Ishikawa (cell line): Measurements from ENCODE around the gene CBR3.
A peak's percentile ranks its signal among the peaks of the same experiment; 100 is the strongest.

Source experiments
- CEBPB ChIP-seq: IDR thresholded peaks from 2 replicates; pipeline ENCODE4 v1.6.1; 2012
- CREB1 ChIP-seq: IDR thresholded peaks from 2 replicates; pipeline ENCODE4 v1.6.1; 2012; ENCODE audit warnings: low read depth
- EGR1 ChIP-seq: IDR thresholded peaks from 2 replicates; pipeline ENCODE4 v1.6.1; 2012
- EP300 ChIP-seq: IDR thresholded peaks from 2 replicates; pipeline ENCODE4 v1.6.1; 2012; ENCODE audit warnings: borderline replicate concordance
- FOXM1 ChIP-seq: IDR thresholded peaks from 2 replicates; pipeline ENCODE4 v1.6.1; 2012; ENCODE audit warnings: low read depth, borderline replicate concordance
- MAX ChIP-seq: IDR thresholded peaks from 2 replicates; pipeline ENCODE4 v1.6.1; 2012
- NFIC ChIP-seq: IDR thresholded peaks from 2 replicates; pipeline ENCODE4 v1.6.1; 2012
- RAD21 ChIP-seq: IDR thresholded peaks from 2 replicates; pipeline ENCODE4 v1.6.1; 2012; ENCODE audit warnings: low read depth
- REST ChIP-seq: IDR thresholded peaks from 2 replicates; pipeline ENCODE4 v1.6.1; 2012; ENCODE audit warnings: low read depth, mild to moderate bottlenecking
- TAF1 ChIP-seq: IDR thresholded peaks from 2 replicates; pipeline ENCODE4 v1.6.1; 2012; ENCODE audit warnings: low read depth, mild to moderate bottlenecking
- TCF12 ChIP-seq: IDR thresholded peaks from 2 replicates; pipeline ENCODE4 v1.6.1; 2012; ENCODE audit warnings: low read depth
- TEAD4 ChIP-seq: IDR thresholded peaks from 2 replicates; pipeline ENCODE4 v1.6.1; 2012
- USF1 ChIP-seq: IDR thresholded peaks from 2 replicates; pipeline ENCODE4 v1.6.1; 2012
- YY1 ChIP-seq: IDR thresholded peaks from 2 replicates; pipeline ENCODE4 v1.6.1; 2012; ENCODE audit warnings: low read depth
- ZBTB7A ChIP-seq: IDR thresholded peaks from 2 replicates; pipeline ENCODE4 v1.6.1; 2012; ENCODE audit warnings: low read depth

CBR3 gene

GRCh38 chr21:36141513-36141925, 6.6 kb downstream of the CBR3 start:
- TF ChIP-seq TCF12 (peak; percentile 41; the same call in 1 of the 2 replicates), MAX (peak; percentile 56), RAD21 (peak; percentile 92), USF1 (no peak), CREB1 (0 out of 2 replicates have a peak, but pooled peaks have one; percentile 51), ZBTB7A (no peak), EGR1 (no peak)

GRCh38 chr21:36145259-36145658, 10.4 kb downstream of the CBR3 start:
- TF ChIP-seq MAX = no peak
- TF ChIP-seq RAD21 = no peak
- no peak for TF ChIP-seq USF1
- no peak for TF ChIP-seq TEAD4
- no peak for TF ChIP-seq REST
- no peak for TF ChIP-seq EGR1
- TF ChIP-seq TAF1 = no peak
- no peak for TF ChIP-seq EP300
- no peak for TF ChIP-seq CEBPB
- no peak for TF ChIP-seq YY1
- no peak for TF ChIP-seq ZBTB7A
- TF ChIP-seq NFIC = no peak
- no peak for TF ChIP-seq CREB1
- no peak for TF ChIP-seq TCF12

- no peak for TF ChIP-seq FOXM1
- TF ChIP-seq CEBPB = no peak
- TF ChIP-seq YY1 = no peak
Measured at GRCh38 chr21:36147911-36148310, 13.0 kb downstream of the CBR3 start.

GRCh38 chr21:36148886-36149285, 14.0 kb downstream of the CBR3 start:
- TF ChIP-seq CEBPB (no peak), FOXM1 (no peak), RAD21 (no peak), MAX (no peak), EGR1 (no peak), TEAD4 (no peak), ZBTB7A (no peak), NFIC (no peak), REST (no peak), YY1 (no peak), TAF1 (no peak), USF1 (no peak), CREB1 (no peak), EP300 (no peak), TCF12 (no peak)

- no peak for TF ChIP-seq ZBTB7A
- no peak for TF ChIP-seq TEAD4
- no peak for TF ChIP-seq TAF1
- no peak for TF ChIP-seq EGR1
- no peak for TF ChIP-seq CREB1
Measured at GRCh38 chr21:36149788-36150711, 15.2 kb downstream of the CBR3 start.
